ENCODE data around the gene INPP5D. TPM values are rescaled to one million over a fixed set of nuclear protein-coding genes. Genes with fewer than 3 reads are reported as not detected.

The INPP5D gene
- total RNA-seq, 2 experiments from 2014 or later = 79.5 to 92.6 TPM

GRCh38 chr2:233048569-233049193 is 11.5 kb upstream of the INPP5D start:
- Histone ChIP-seq H3K4me2 (ENCODE audit: low read length) (no peak overlapping the region), H4K20me1 (ENCODE audit: insufficient read depth, low read length) (no peaks in the 10 kb centered on the region), H2AFZ (ENCODE audit: low read length) (no peak overlapping the region), H3K9me2 (ENCODE audit: insufficient read depth, low read length) (no peaks in the 10 kb centered on the region), H3K4me1 (ENCODE audit: insufficient read depth, low read length, poor library complexity, severe bottlenecking) (no peaks in the 10 kb centered on the region), H3K9me3 (ENCODE audit: low read length) (no peaks in the 10 kb centered on the region), H3K27ac (ENCODE audit: low read depth, low read length, poor library complexity, severe bottlenecking) (no peak overlapping the region), H3K4me3 (ENCODE audit: low read depth, low read length, poor library complexity, severe bottlenecking) (no peak overlapping the region), H3K79me2 (ENCODE audit: insufficient read depth, low read depth, low read length) (no peaks in the 10 kb centered on the region), H3K36me3 (ENCODE audit: insufficient read depth, low read length) (no peaks in the 10 kb centered on the region)
- POLR2A ChIA-PET = interaction anchor here (0.6 to 0.9 kb wide), 2 partner anchors 12 to 151 kb away, joined by 3 read pairs; no protein-coding TSS in a partner anchor
- TF ChIP-seq, protein P1, sequence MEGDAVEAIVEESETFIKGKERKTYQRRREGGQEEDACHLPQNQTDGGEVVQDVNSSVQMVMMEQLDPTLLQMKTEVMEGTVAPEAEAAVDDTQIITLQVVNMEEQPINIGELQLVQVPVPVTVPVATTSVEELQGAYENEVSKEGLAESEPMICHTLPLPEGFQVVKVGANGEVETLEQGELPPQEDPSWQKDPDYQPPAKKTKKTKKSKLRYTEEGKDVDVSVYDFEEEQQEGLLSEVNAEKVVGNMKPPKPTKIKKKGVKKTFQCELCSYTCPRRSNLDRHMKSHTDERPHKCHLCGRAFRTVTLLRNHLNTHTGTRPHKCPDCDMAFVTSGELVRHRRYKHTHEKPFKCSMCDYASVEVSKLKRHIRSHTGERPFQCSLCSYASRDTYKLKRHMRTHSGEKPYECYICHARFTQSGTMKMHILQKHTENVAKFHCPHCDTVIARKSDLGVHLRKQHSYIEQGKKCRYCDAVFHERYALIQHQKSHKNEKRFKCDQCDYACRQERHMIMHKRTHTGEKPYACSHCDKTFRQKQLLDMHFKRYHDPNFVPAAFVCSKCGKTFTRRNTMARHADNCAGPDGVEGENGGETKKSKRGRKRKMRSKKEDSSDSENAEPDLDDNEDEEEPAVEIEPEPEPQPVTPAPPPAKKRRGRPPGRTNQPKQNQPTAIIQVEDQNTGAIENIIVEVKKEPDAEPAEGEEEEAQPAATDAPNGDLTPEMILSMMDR (conservative IDR thresholded peaks at IDR 0.05; ENCODE audit: low read length) = no peak
- TF ChIP-seq EZH2phosphoT487 (IDR thresholded peaks at IDR 0.05; ENCODE audit: borderline replicate concordance, low read depth, low read length) = no peak
- intact Hi-C loops (cut with micrococcal nuclease; ENCODE audit: unreplicated experiment) = no loop called here
- no peak for DNase-seq (ENCODE audit: low spot score)
- BruUV-seq (replicated peaks) = no TSS peak
- CTCF ChIA-PET (ENCODE audit: unreplicated experiment) = interaction anchor here (1.3 kb wide), 1 partner anchor 11 kb away, joined by 4 read pairs; the partner anchor contains the start of gene INPP5D

DNA sequence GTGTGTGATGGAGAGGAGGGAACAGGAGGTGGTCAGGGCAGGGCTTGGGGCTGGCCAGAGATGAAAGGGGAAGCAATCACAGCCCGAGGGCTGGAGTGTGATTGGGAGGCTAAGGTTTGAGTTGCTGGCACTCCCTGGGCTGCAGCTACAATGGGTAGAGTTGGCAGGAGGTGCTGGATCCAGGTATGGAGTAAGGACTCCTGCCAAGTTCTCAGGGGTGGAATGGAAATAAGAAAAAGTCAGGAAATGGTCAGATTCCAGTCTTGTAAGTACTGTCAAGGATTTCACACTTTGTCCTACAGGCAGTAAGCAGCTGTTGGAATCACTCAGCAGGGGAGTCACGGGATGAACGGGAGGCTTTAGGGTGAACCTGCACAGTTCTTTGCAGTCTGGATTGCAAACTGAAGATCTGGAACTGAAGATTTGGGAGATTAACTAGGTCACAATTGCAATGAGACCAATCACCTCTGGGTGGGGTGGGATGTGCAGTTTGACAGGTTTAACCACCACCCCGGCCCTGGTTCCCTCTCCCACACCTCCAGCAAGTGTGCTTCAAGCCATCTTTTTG is 10.9 kb upstream of the INPP5D start:
- ChIA-PET POLR2A (interaction anchor here (0.7 to 0.8 kb wide), 2 partner anchors 201 to 251 kb away, joined by 3 read pairs; no protein-coding TSS in a partner anchor), CTCF (ENCODE audit: unreplicated experiment) (interaction anchor here (1.3 kb wide), 1 partner anchor 11 kb away, joined by 4 read pairs; the partner anchor contains the start of gene INPP5D)
- H3K79me2 ChIP-seq (ENCODE audit: insufficient read depth, low read depth, low read length) = no peaks in the 10 kb centered on the region
- no TSS peak for BruUV-seq (replicated peaks)
- no peaks in the 10 kb centered on the region for H3K4me1 ChIP-seq (ENCODE audit: insufficient read depth, low read length, poor library complexity, severe bottlenecking)
- no peaks in the 10 kb centered on the region for H3K9me2 ChIP-seq (ENCODE audit: insufficient read depth, low read length)
- no peaks in the 10 kb centered on the region for H4K20me1 ChIP-seq (ENCODE audit: insufficient read depth, low read length)
- TF ChIP-seq EZH2phosphoT487 (IDR thresholded peaks at IDR 0.05; ENCODE audit: borderline replicate concordance, low read depth, low read length) = no peak
- TF ChIP-seq, protein P1 (conservative IDR thresholded peaks at IDR 0.05; ENCODE audit: low read length) = peak; percentile 50; the same call in 1 of the 2 replicates
- no peak overlapping the region for H3K4me2 ChIP-seq (ENCODE audit: low read length)
- H3K4me3 ChIP-seq (ENCODE audit: low read depth, low read length, poor library complexity, severe bottlenecking) = no peak overlapping the region
- DNase-seq (ENCODE audit: low spot score) = peak; percentile 38
- no peak overlapping the region for H2AFZ ChIP-seq (ENCODE audit: low read length)
- H3K9me3 ChIP-seq (ENCODE audit: low read length) = no peaks in the 10 kb centered on the region
- no peaks in the 10 kb centered on the region for H3K36me3 ChIP-seq (ENCODE audit: insufficient read depth, low read length)
- intact Hi-C loops (cut with micrococcal nuclease; ENCODE audit: unreplicated experiment) = no loop called here
- no peak overlapping the region for H3K27ac ChIP-seq (ENCODE audit: low read depth, low read length, poor library complexity, severe bottlenecking)

Measured in OCI-LY7 (cell line).